Anterior cingulate cortex (tissue), 58 donors: ENCODE data around the gene SAXO2.
"Not testable (repeated sequence)": the region's sequence is repeated elsewhere in the genome, so short reads cannot be mapped to it uniquely, and the experiment has no call there.

ENCODE experiments used
- DNase-seq, 58 donors: peaks; one replicate each; lab custom pipeline; 2025; lab: John Stamatoyannopoulos, UW

The SAXO2 gene

DNA sequence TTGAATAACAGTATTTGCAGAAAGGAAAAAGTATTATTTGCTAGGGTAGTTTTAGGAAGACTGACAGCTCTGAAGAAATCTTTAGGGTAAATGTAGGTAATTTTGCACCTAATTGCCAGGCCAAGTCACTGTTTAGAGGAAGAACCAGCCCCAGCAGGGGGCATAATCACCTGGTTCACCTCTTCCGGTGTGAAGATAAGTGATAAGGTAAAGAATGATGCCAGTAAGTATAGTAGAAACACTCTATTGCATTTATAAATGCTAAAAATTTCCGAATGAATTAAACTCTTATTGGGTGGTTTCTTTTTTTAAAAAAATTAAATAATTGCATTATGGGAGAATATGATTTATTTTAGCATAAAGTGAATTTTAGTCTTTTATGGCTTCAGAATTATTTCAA is 21.8 kb downstream of the SAXO2 start:
- not testable (repeated sequence) for DNase-seq

- not testable (repeated sequence) for DNase-seq
These were observed 23.9 kb downstream of the SAXO2 start for GRCh38 chr15:82286475-82286874.

- not testable (repeated sequence) for DNase-seq
These were observed 25.6 kb downstream of the SAXO2 start for GRCh38 chr15:82288202-82288601.

- no peak for DNase-seq
These were observed 29.7 kb downstream of the SAXO2 start for GRCh38 chr15:82292271-82292670.

DNA sequence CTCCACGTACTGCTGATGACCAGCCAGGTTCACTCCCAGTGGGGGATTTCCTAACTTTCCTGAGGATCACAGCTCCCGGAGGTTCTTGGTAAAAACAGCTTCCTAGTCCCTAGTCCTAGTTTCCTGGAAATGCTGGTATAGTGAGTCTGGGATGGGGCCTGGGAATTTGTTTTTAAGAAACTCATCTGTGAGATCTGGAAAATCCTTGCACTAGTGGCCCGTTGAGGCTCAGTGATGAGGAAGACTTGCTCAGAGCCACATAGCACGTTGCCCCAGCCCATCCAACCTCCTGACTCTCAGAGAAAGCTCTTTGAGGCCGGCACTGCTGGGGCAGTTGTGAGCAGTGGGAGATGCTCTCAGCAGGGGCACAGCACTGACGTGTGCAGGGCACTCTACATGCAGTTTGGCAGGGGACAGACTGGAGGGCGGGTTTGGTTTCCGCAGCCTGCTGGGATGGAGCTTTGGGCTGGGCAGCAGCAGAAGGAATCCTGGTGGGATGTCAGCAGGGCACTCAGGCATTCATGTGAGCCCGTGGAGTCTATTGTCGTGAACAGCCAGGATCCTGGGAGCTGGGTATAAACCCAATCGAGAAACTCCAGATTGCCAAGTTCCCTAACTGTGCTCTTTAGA is 31.6 kb downstream of the SAXO2 start:
- no peak for DNase-seq

DNA sequence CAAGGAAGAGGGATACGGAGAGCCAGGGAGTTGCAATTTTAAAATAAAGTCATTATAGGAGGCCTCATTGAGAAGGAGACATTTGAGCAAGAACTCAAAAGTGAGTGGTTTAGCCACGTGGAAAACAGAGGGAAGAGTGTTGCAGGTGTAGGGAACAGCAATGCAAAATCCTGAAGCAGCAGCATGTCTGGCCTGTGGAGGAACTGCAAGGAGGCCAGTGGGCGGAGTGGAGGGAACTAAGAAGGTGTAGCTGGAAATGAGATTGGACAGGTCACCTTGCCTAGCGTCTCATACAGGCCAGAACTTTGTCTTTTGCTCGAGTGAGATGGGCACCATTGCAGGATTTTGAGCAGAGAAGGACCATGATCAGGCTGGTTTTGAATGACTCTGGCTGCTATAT is 34.9 kb downstream of the SAXO2 start:
- no peak for DNase-seq

DNA sequence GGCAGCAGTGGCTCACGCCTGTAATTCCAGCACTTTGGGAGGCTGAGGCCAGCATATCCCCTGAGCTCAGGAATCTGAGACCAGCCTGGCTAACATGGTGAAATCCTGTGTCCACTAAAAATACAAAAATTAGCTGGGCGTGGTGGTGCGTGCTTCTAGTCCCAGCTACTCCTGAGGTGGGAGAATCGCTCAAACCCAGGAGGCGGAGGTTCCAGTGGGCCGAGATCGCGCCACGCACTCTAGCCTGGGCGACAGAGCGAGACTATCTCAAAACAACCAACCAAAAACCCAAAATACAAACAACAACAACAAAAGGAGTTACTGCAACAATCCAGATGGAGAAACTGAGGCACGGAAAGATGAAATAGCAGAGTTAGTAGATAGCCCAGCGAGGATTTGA is 35.4 kb downstream of the SAXO2 start:
- DNase-seq: no peak

DNA sequence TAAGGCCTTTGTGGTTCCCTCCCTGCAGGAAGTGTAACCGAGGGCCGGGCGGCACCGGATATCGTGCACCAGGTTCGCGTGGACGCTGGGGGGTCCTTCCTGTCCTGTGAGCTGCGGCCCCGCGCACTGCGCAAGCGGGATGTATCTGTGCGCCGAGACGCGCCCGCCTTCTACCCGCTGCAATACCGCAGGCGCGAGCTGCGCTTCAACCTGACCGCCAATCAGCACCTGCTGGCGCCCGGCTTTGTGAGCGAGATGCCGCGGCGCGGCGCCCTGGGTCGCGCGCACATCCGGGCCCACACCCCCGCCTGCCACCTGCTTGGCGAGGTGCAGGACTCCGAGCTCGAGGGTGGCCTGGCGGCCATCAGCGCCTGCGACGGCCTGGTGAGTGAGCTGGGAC is 35.9 kb downstream of the SAXO2 start:
- peak in 23 of 58 donors; percentile 17 to 67 (median 33) for DNase-seq

DNA sequence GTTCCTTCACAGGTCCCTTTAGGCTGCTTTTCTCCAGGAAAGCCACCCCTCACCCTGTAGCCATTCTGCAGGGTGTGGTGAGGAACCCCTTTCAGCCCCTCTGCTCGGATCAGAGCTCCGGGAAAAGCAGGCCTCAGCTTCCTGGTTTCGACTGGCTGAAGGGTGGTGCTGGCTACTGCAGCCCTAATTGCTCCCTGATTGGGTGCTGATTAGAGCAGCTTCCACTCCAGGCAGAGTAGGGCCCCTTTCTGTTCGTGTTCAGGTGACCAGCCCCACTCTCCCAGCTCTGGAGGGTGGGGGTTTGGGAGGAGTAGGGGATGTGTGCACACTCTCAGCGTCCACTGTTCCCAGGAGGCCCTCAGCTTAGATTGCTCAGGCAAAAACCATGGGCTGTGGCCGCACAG is 36.9 kb downstream of the SAXO2 start:
- DNase-seq: not testable (repeated sequence)

DNA sequence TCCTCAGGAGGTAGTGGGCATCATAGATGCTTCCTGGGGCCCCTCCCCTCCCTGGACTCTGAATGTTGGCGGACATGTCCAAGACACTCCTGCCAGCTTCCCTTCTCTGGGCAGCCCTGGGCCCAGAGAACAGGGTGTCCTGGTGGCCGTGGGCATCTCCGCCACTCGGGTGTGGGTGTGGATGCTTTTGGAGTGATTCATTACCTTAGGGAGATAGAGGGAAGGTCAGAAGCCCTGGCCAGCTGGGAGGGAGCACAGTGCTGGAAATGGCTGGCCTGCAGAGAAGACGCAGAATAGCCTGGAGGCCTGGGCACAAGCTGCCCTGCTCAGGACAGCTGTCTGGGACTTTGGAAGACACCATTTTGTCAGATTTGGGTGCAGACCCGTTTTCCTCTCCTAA is 37.7 kb downstream of the SAXO2 start:
- not testable (repeated sequence) for DNase-seq

- no peak for DNase-seq
These were observed 38.3 kb downstream of the SAXO2 start for GRCh38 chr15:82300883-82301282.

DNA sequence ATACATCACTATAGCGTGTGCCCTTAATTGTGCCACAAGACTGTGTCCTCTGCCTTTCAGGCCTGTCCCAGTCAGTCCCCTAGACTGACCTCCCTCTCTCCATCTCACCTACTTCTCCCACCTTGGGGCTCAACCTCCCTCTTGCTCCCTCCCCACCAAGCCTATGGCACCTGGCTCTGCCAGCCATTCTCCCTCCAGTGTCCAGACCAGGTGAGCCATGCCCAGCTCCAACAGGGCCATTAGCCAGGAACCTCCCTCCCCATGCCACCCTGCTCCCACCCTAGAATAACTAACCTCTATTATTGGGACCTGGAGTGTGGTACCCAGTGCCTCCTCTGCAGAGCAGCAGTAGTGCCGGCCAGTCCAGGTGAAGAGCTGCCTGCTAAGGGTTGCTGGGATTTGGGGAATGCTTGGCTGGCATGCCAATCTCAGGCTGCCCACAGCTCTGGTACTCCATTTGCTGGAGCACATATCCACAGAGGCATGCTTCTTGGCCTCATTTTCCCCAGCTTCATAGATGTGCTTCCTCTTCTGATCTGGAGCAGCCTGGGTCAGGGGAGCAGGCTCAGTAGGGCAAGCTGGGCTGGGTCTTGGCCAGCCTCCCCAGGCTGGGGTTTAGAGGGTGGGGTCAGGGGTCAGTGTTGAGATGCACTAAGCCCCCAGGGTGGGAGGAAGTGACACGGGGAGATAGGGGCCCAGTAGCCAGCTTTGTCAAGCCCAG is 38.8 kb downstream of the SAXO2 start:
- DNase-seq: no peak

DNA sequence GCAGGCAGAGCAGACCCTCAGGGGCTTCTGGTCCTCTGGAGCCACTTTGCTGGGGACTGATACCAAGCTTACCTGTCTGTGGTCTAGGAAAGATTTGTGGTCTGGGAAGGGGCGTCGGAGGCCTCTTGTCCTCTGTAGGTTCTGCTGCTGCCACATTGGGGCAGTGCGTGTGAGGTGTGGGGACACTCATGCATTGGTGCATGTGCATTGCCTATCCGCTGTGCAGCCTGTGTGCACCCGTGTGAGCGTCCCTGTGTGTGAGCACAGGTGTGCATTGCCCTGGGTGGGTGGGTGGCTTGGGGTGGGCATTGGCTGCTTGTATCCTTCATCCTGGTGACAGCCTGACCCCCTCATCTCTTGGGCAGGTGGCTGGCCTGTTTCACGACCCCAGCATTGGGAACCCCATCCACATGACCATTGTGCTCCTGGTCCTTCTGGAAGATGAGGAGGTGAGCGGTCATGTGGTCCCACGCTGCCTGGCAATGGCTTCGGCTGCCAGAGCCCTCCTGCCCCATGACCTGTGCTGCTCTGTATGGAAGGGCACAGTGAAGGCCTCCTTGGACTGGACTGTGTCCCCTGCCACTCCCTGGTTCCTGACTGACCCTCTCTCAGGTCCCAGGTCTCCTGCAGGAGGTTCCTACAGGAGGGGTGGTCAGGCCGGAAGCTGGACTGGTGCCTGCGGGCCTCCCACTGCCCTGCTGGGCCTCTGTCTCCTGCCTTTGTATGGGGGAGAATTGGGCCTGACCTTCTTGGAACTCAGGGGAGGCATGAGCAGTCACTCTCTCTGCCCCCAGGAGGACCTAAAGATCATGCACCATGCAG is 41.5 kb downstream of the SAXO2 start:
- DNase-seq: no peak

DNA sequence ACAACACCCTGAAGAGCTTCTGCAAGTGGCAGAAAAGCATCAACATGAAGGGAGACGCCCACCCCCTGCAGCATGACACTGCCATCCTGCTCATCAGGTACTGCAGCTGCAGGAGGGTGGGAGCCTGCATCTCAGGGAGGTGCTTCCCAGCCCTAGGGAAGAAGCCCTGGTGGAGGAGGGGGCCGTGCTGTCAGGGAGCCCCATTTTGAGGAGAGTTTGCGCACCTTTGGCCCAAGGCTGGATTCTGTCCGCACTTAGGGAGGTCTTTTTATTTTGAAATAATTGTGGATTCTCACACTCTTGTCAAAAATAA is 42.1 kb downstream of the SAXO2 start:
- DNase-seq: peak in 1 of 58 donors; percentile 11

GRCh38 chr15:82305621-82306048 is 43.0 kb downstream of the SAXO2 start:
- no peak for DNase-seq

DNA sequence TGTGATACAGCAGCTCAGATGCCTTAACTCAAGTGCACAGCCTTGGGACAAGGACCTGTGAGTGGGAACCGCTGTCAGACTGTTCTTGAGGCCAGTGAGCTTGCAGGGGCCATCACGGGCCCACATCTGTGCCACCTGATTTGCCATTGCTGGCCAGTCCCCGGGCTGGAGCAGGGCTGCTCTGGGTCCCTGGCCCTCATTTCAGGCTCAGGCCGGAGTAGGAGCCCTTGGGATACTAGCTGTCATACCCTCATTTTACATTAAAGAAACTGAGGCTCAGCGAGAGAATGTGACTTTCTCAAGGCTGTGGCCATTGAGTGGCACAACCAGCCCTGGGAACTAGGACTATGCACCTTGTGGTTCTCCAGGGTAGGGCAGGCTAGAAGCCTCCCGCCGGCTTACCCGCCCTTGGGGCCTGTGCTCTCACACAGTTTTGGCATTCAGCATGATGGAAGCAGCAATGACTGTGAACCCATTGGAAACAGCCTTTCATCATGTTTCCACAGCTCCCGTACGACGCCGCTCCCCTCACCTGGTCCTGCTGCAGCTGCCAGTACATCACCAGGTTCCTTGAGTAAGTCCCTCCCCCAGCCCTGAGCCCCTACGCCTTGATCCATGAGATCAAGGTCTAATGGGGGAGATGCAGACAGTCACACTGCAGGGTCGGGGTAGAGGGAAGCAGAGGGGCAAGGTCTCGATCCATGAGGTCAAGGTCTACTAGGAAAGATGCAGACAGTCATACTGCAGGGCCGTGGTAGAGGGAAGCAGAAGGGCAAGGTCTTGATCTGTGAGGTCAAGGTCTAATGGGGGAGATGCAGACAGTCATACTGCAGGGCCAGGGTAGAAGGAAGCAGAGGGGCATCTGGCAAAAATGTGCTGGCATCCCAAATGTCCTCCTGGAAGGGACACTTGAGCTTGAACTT is 44.4 kb downstream of the SAXO2 start:
- DNase-seq: no peak

GRCh38 chr15:82307714-82308081 is 45.1 kb downstream of the SAXO2 start:
- DNase-seq: no peak

DNA sequence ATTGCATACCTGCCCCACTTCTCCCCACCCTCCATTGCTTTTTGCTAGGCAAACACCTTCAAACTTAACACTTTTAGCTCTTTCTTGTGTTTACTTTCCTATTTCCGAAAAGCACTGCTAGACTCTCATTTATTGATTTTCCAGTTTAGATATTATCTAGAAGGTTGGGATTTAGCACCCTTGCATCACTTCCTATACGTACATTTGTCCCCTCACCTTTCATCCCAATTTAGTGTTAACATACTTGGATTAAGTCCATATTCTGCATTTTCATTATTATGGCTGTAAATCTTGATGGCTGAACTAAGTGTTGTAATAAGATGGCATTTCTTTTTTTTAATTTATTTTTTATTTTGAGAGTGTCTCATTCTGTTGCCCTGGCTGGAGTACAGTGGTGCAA is 47.2 kb downstream of the SAXO2 start:
- DNase-seq: no peak

DNA sequence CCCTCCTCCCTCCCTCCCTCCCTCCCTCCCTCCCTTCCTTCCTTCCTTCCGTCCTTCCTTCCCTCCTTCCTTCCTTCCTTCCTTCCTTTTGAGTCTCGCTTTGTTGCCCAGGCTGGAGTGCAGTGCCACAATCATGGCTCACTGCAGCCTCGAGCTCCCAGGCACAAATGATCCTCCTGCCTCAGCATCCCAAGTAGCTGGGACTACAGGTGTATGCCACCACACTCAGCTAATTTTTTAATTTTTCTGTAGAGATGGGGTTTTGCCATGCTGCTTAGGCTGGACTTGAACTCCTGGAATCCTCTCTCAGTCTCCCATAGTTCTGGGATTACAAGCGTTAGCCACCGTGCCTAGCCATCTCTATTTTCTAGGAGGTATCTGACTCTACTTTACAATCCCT is 48.7 kb downstream of the SAXO2 start:
- DNase-seq: not testable (repeated sequence)

DNA sequence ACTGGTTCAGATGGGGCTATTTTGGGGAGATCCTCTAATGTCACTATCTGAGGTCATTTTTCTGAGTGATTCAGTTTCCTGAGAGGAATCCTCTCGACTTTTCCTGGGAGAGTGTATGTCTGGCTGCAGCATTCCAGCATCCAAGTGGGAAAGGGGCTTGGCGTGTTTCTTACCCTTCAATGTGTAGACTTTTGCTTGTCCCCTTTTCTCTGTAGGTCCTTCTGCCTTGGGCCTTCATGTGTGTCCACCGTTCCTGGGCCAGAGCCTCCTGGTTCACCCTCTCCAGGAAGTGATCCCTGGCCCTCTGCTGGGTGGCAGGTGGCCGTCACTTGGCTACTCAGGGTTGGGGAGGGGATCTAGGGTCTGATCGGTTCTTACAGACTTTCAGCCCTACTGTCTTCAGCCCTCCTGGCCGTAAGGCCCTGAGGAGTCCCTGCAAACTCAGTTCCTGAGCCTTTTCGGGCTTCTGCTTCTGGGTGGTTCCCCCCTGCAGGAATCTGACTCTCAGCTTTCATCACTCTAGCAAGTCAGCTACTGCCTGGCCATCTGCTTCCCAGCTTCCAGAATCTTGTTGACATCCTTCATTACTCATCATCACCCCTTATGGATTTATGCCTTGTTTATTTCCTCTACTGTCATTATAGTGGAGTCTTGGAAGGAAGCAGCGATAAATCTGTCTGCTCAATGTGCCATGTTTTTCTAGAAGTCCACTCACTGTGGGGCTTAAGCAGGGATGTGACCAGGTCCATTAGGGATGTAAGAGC is 50.1 kb downstream of the SAXO2 start:
- peak in 6 of 58 donors; percentile 5 to 29 (median 10) for DNase-seq
